Keratinocyte (primary cell): ENCODE results near the gene MYO9A. TPM values are rescaled to one million over a fixed set of nuclear protein-coding genes. Genes with fewer than 3 reads are reported as not detected.

Source experiments
- DNase-seq: peaks from one replicate; pipeline ENCODE4 v3.0.0-alpha.2; 2011; ENCODE audit warnings: low read depth, missing footprints, low spot score
- FAIRE-seq: peaks from 2 replicates; lab custom pipeline; 2011; peaks lifted over from hg19 to GRCh38; lab: Jason Lieb, UNC
- H2AFZ ChIP-seq: 2 replicates; pipeline ENCODE4 v1.6.0; 2012; ENCODE audit warnings: low read length, control low read depth, inconsistent platforms; ENCODE audit not compliant: control insufficient read depth
- H3K27ac ChIP-seq: 2 replicates; pipeline ENCODE4 v1.5.1; 2011; ENCODE audit warnings: low read length; ENCODE audit not compliant: control insufficient read depth, insufficient read depth
- H3K27me3 ChIP-seq: 3 replicates; pipeline ENCODE4 v1.6.0; 2011; ENCODE audit warnings: low read length; ENCODE audit not compliant: control insufficient read depth, insufficient read depth; ENCODE audit errors: extremely low read depth
- H3K36me3 ChIP-seq, 2 experiments: 2 replicates in 1 of 2; 3 replicates in 1 of 2; pipeline ENCODE4 v1.5.1; 2011; ENCODE audit warnings: low read length in 2 of 2, mild to moderate bottlenecking in 1 of 2; ENCODE audit not compliant: control insufficient read depth in 2 of 2, insufficient read depth in 2 of 2; ENCODE audit errors: extremely low read depth in 1 of 2
- H3K4me1 ChIP-seq: 3 replicates; pipeline ENCODE4 v1.5.1; 2011; ENCODE audit warnings: low read length; ENCODE audit not compliant: control insufficient read depth, insufficient read depth; ENCODE audit errors: extremely low read depth
- H3K4me2 ChIP-seq: 3 replicates; pipeline ENCODE4 v1.6.0; 2011; ENCODE audit warnings: low read depth, low read length; ENCODE audit not compliant: control insufficient read depth, insufficient read depth; ENCODE audit errors: extremely low read depth
- H3K4me3 ChIP-seq, 3 experiments: fragments of 200-600 bp in 1 of 3; sonication (generic) in 1 of 3; 2 replicates in 2 of 3; 3 replicates in 1 of 3; pipeline ENCODE4 v1.5.1; 2011 to 2016; ENCODE audit warnings: low read length in 3 of 3, mild to moderate bottlenecking in 3 of 3, control low read depth in 2 of 3, inconsistent platforms in 1 of 3, low read depth in 1 of 3, mixed read lengths in 1 of 3, mixed run types in 1 of 3, moderate library complexity in 1 of 3; ENCODE audit not compliant: control insufficient read depth in 2 of 3, insufficient read depth in 2 of 3; ENCODE audit errors: extremely low read depth in 1 of 3
- H3K79me2 ChIP-seq: 2 replicates; pipeline ENCODE4 v1.6.0; 2012; ENCODE audit warnings: low read length; ENCODE audit not compliant: control insufficient read depth, insufficient read depth
- H3K9ac ChIP-seq: 3 replicates; pipeline ENCODE4 v1.6.0; 2011; ENCODE audit warnings: low read length; ENCODE audit not compliant: control insufficient read depth, insufficient read depth; ENCODE audit errors: extremely low read depth
- H3K9me1 ChIP-seq: 3 replicates; pipeline ENCODE4 v1.6.0; 2011; ENCODE audit warnings: low read length; ENCODE audit not compliant: control insufficient read depth, insufficient read depth; ENCODE audit errors: extremely low read depth
- H3K9me3 ChIP-seq: 2 replicates; pipeline ENCODE4 v1.5.1; 2012; ENCODE audit warnings: low read depth, low read length; ENCODE audit not compliant: control insufficient read depth
- H4K20me1 ChIP-seq: 3 replicates; pipeline ENCODE4 v1.6.0; 2011; ENCODE audit warnings: low read length; ENCODE audit not compliant: control insufficient read depth, insufficient read depth; ENCODE audit errors: extremely low read depth
- CTCF ChIP-seq, 3 experiments: IDR thresholded peaks in 1 of 3; conservative IDR thresholded peaks in 1 of 3; optimal IDR thresholded peaks in 1 of 3; 2 replicates in 2 of 3; 3 replicates in 1 of 3; pipeline versions ENCODE3 to v1.5.1; 2011; ENCODE audit warnings: low read length in 3 of 3, mild to moderate bottlenecking in 3 of 3, moderate library complexity in 2 of 3, control low read depth in 1 of 3, inconsistent platforms in 1 of 3; ENCODE audit not compliant: insufficient read depth in 2 of 3; ENCODE audit errors: extremely low read depth in 1 of 3
- EZH2 ChIP-seq: IDR thresholded peaks from one replicate; pipeline ENCODE4 v1.6.1; 2012; ENCODE audit warnings: inconsistent platforms, mild to moderate bottlenecking, low read length, moderate library complexity
- dilution Hi-C: fragments of 300-500 bp; cut with MboI; formaldehyde crosslinking; loops from one replicate; pipeline ENCODE4 v1.7.0; 2020; ENCODE audit warnings: low sequenced_read_pairs; ENCODE audit not compliant: extremely low pct_ligation_motif_present
- polyA plus RNA-seq, 5 experiments: library from polyadenylated mRNA; depleted of rRNA in 3 of 5; stranded (reverse) in 3 of 5; stranded (forward) in 1 of 5; unstranded in 1 of 5; fragments of >200 nt; gene quantifications; 1 replicate in 1 of 5; 2 replicates in 3 of 5; 3 replicates in 1 of 5; pipeline versions ENCODE4 v1.2.1 to v1.2.3, GENCODE V29; 2011 to 2012; ENCODE audit warnings: missing spikeins in 2 of 5, low read depth in 1 of 5, low replicate concordance in 1 of 5

The MYO9A gene
- polyA plus RNA-seq, 1 donor (not counting 4 experiments of a cell fraction or from before 2014, with no cell fraction given): 10.6 TPM

GRCh38 chr15:71782422-71783165 lies 335.4 kb downstream of the MYO9A start:
- no peaks in the 10 kb centered on the region for H4K20me1 ChIP-seq
- no peak overlapping the region for H3K9ac ChIP-seq
- H3K4me2 ChIP-seq: no peak overlapping the region
- no peaks in the 10 kb centered on the region for H3K9me3 ChIP-seq
- no peak overlapping the region for H2AFZ ChIP-seq
- no peaks in the 10 kb centered on the region for H3K27me3 ChIP-seq
- dilution Hi-C loops: no loop called here
- peaks cover 0 to 8% of the 10 kb centered on the region in 2 experiments for H3K36me3 ChIP-seq
- no peak overlapping the region for H3K27ac ChIP-seq
- H3K4me1 ChIP-seq: no peaks in the 10 kb centered on the region
- H3K79me2 ChIP-seq: no peaks in the 10 kb centered on the region
- DNase-seq (no peak), FAIRE-seq (no peak)
- no peak for TF ChIP-seq EZH2
- TF ChIP-seq CTCF (optimal IDR thresholded peaks at IDR 0.05 in 1 of 3, IDR thresholded peaks at IDR 0.05 in 1 of 3, conservative IDR thresholded peaks at IDR 0.05 in 1 of 3; ENCODE audit: extremely low read depth in 1 of 3, insufficient read depth in 2 of 3, low read length in 3 of 3): no peak
- no peak overlapping the region for H3K4me3 ChIP-seq
- H3K9me1 ChIP-seq: no peaks in the 10 kb centered on the region

GRCh38 chr15:71781965-71782265 lies 336.0 kb downstream of the MYO9A start:
- no peaks in the 10 kb centered on the region for H3K9me3 ChIP-seq
- no peak overlapping the region for H3K4me2 ChIP-seq
- H3K27me3 ChIP-seq: no peaks in the 10 kb centered on the region
- H3K27ac ChIP-seq: no peak overlapping the region
- no peaks in the 10 kb centered on the region for H3K9me1 ChIP-seq
- no peaks in the 10 kb centered on the region for H3K79me2 ChIP-seq
- FAIRE-seq (no peak), DNase-seq (no peak)
- peaks cover 6 to 11% of the 10 kb centered on the region in 2 experiments for H3K36me3 ChIP-seq
- H2AFZ ChIP-seq: no peak overlapping the region
- no peaks in the 10 kb centered on the region for H3K4me1 ChIP-seq
- dilution Hi-C loops: no loop called here
- no peak overlapping the region for H3K9ac ChIP-seq
- H3K4me3 ChIP-seq: no peak overlapping the region
- no peaks in the 10 kb centered on the region for H4K20me1 ChIP-seq
- TF ChIP-seq EZH2 (no peak), CTCF (optimal IDR thresholded peaks at IDR 0.05 in 1 of 3, IDR thresholded peaks at IDR 0.05 in 1 of 3, conservative IDR thresholded peaks at IDR 0.05 in 1 of 3; ENCODE audit: extremely low read depth in 1 of 3, insufficient read depth in 2 of 3, low read length in 3 of 3) (no peak)
